ENCODE data around the gene XXYLT1. TPM values are rescaled to one million over a fixed set of nuclear protein-coding genes. Genes with fewer than 3 reads are reported as not detected.

XXYLT1 gene
- total RNA-seq, 1 donor from 2014 or later, result 16.4 TPM

GRCh38 chr3:195260280-195260905, 10.6 kb downstream of the XXYLT1 start:
- peak overlapping the region; percentile 62 for H3K4me3 ChIP-seq (ENCODE audit: low read depth, low read length)
- DNase-seq (ENCODE audit: low read depth), result no peak
- no peak for TF ChIP-seq CTCF (conservative IDR thresholded peaks at IDR 0.05; ENCODE audit: low read depth, low read length)

- peak overlapping the region; percentile 62 for H3K4me3 ChIP-seq (ENCODE audit: low read depth, low read length)
- no peak for TF ChIP-seq CTCF (conservative IDR thresholded peaks at IDR 0.05; ENCODE audit: low read depth, low read length)
- no peak for DNase-seq (ENCODE audit: low read depth)
Measured at GRCh38 chr3:195259475-195260279, 11.3 kb downstream of the XXYLT1 start.

- DNase-seq (ENCODE audit: low read depth), result no peak
- peak overlapping the region; percentile 62 for H3K4me3 ChIP-seq (ENCODE audit: low read depth, low read length)
- TF ChIP-seq CTCF (conservative IDR thresholded peaks at IDR 0.05; ENCODE audit: low read depth, low read length), result no peak
Measured at GRCh38 chr3:195259154-195259474, 11.8 kb downstream of the XXYLT1 start.

- TF ChIP-seq CTCF (conservative IDR thresholded peaks at IDR 0.05; ENCODE audit: low read depth, low read length), result no peak
- DNase-seq (ENCODE audit: low read depth), result no peak
- H3K4me3 ChIP-seq (ENCODE audit: low read depth, low read length), result no peak overlapping the region
Measured at GRCh38 chr3:195258449-195259153, 12.4 kb downstream of the XXYLT1 start.

GRCh38 chr3:195257454-195258448, 13.2 kb downstream of the XXYLT1 start:
- TF ChIP-seq CTCF (conservative IDR thresholded peaks at IDR 0.05; ENCODE audit: low read depth, low read length), result no peak
- H3K4me3 ChIP-seq (ENCODE audit: low read depth, low read length), result no peak overlapping the region
- no peak for DNase-seq (ENCODE audit: low read depth)

All from epithelial cell of proximal tubule (primary cell).